SK-N-SH treated with all-trans-retinoic acid at 6 μM for 48 hours (cell line): ENCODE data around the gene LEUTX.

Source experiments
- ATAC-seq: fragments of 200-7000 bp; cut with Tn5 transposase; 3 replicates; pipeline ENCODE4 v1.9.1; 2020; ENCODE audit warnings: mild to moderate bottlenecking, moderate library complexity
- ARNTL ChIP-seq: fragments of 450-650 bp; formaldehyde crosslinking; IDR thresholded peaks from 2 replicates; pipeline ENCODE4 v1.5.0; 2020; ENCODE audit warnings: low read depth, mild to moderate bottlenecking, moderate library complexity, borderline replicate concordance
- BACH2 ChIP-seq: fragments of 250-450 bp; sonication (Bioruptor Pico); IDR thresholded peaks from 2 replicates; pipeline ENCODE4 v1.9.0; 2021; ENCODE audit warnings: mild to moderate bottlenecking, borderline replicate concordance
- CREB5 ChIP-seq: fragments of 250-450 bp; sonication (Bioruptor Pico); IDR thresholded peaks from 2 replicates; pipeline ENCODE4 v1.5.1; 2020; ENCODE audit warnings: low read depth, mild to moderate bottlenecking, moderate library complexity
- CSDC2 ChIP-seq: fragments of 250-450 bp; sonication (Bioruptor Pico); IDR thresholded peaks from 2 replicates; pipeline ENCODE4 v1.5.0; 2020; ENCODE audit warnings: mild to moderate bottlenecking, moderate library complexity
- ESRRG ChIP-seq: fragments of 250-450 bp; sonication (Bioruptor Pico); IDR thresholded peaks from 2 replicates; pipeline ENCODE4 v1.6.1; 2021; ENCODE audit warnings: mild to moderate bottlenecking
- GLIS3 ChIP-seq: fragments of 250-450 bp; sonication (Bioruptor Pico); IDR thresholded peaks from 2 replicates; pipeline ENCODE4 v1.5.0; 2020; ENCODE audit warnings: mild to moderate bottlenecking, moderate library complexity
- ISL1 ChIP-seq: fragments of 250-450 bp; sonication (Bioruptor Pico); IDR thresholded peaks from 2 replicates; pipeline ENCODE4 v2.1.2; 2022; ENCODE audit warnings: mild to moderate bottlenecking, moderate library complexity
- OSR1 ChIP-seq: fragments of 250-450 bp; sonication (Bioruptor Pico); IDR thresholded peaks from 2 replicates; pipeline ENCODE4 v1.8.0; 2022; ENCODE audit warnings: moderate library complexity, mild to moderate bottlenecking, inconsistent platforms
- PATZ1 ChIP-seq: fragments of 250-450 bp; sonication (Bioruptor Pico); IDR thresholded peaks from 2 replicates; pipeline ENCODE4 v1.8.0; 2020; ENCODE audit warnings: mild to moderate bottlenecking, moderate library complexity, borderline replicate concordance
- POU6F1 ChIP-seq: fragments of 250-450 bp; sonication (Bioruptor Pico); IDR thresholded peaks from 2 replicates; pipeline ENCODE4 v1.8.0; 2021; ENCODE audit warnings: low read depth, mild to moderate bottlenecking, moderate library complexity, borderline replicate concordance
- PPARA ChIP-seq: fragments of 250-450 bp; sonication (Bioruptor Pico); IDR thresholded peaks from 2 replicates; pipeline ENCODE4 v1.5.0; 2020; ENCODE audit warnings: mild to moderate bottlenecking, borderline replicate concordance
- RARB ChIP-seq: fragments of 250-450 bp; sonication (Bioruptor Pico); IDR thresholded peaks from 2 replicates; pipeline ENCODE4 v1.8.0; 2021; ENCODE audit warnings: mild to moderate bottlenecking, moderate library complexity
- SNAI2 ChIP-seq: fragments of 250-450 bp; sonication (Bioruptor Pico); IDR thresholded peaks from 2 replicates; pipeline ENCODE4 v1.5.0; 2020; ENCODE audit warnings: mild to moderate bottlenecking, moderate library complexity
- TCF4 ChIP-seq: fragments of 250-450 bp; sonication (Bioruptor Pico); IDR thresholded peaks from 2 replicates; pipeline ENCODE4 v1.8.0; 2021; ENCODE audit warnings: mild to moderate bottlenecking, moderate library complexity, borderline replicate concordance
- TOX ChIP-seq: fragments of 250-450 bp; sonication (Bioruptor Pico); IDR thresholded peaks from 2 replicates; pipeline ENCODE4 v1.8.0; 2021; ENCODE audit warnings: mild to moderate bottlenecking, moderate library complexity, borderline replicate concordance
- TSHZ2 ChIP-seq: fragments of 250-450 bp; sonication (Bioruptor Pico); IDR thresholded peaks from 2 replicates; pipeline ENCODE4 v1.5.0; 2020; ENCODE audit warnings: mild to moderate bottlenecking, moderate library complexity
- ZC3H10 ChIP-seq: fragments of 250-450 bp; sonication (Bioruptor Pico); IDR thresholded peaks from 2 replicates; pipeline ENCODE4 v1.5.1; 2021; ENCODE audit warnings: mild to moderate bottlenecking, moderate library complexity
- ZFP3 ChIP-seq: fragments of 250-450 bp; sonication (Bioruptor Pico); IDR thresholded peaks from 2 replicates; pipeline ENCODE4 v1.5.0; 2020; ENCODE audit warnings: mild to moderate bottlenecking, moderate library complexity
- ZFP30 ChIP-seq: fragments of 450-650 bp; formaldehyde crosslinking; IDR thresholded peaks from 2 replicates; pipeline ENCODE4 v1.5.0; 2022; ENCODE audit warnings: mild to moderate bottlenecking, moderate library complexity
- ZNF565 ChIP-seq: fragments of 450-650 bp; formaldehyde crosslinking; conservative IDR thresholded peaks from 2 replicates; pipeline ENCODE4 v1.5.0; 2020; ENCODE audit warnings: low read depth, mild to moderate bottlenecking, moderate library complexity
- ZNF70 ChIP-seq: fragments of 450-650 bp; formaldehyde crosslinking; IDR thresholded peaks from 2 replicates; pipeline ENCODE4 v1.5.0; 2020; ENCODE audit warnings: mild to moderate bottlenecking, moderate library complexity
- ZNF8 ChIP-seq: fragments of 450-650 bp; formaldehyde crosslinking; IDR thresholded peaks from 2 replicates; pipeline ENCODE4 v1.5.0; 2020; ENCODE audit warnings: mild to moderate bottlenecking, moderate library complexity

LEUTX gene

GRCh38 chr19:39736088-39736487 lies 42.6 kb upstream of the LEUTX start:
- no peak for ATAC-seq
- TF ChIP-seq ISL1 (CRISPR knock-in tag): no peak
- TF ChIP-seq ZFP30: no peak
- TF ChIP-seq SNAI2: no peak
- TF ChIP-seq POU6F1 (CRISPR knock-in tag): no peak
- no peak for TF ChIP-seq TCF4 (CRISPR knock-in tag)

GRCh38 chr19:39737351-39737750 lies 41.3 kb upstream of the LEUTX start:
- ATAC-seq: no peak

GRCh38 chr19:39737891-39738290 lies 40.8 kb upstream of the LEUTX start, which contains the start of gene CLC:
TSS of gene CLC (minus strand) at chr19:39738029. CDS start at chr19:39737952, 77 bp downstream.
- TF ChIP-seq ZNF8 (CRISPR knock-in tag) (no peak), ZNF70 (CRISPR knock-in tag) (no peak), ZFP3 (CRISPR knock-in tag) (no peak), ARNTL (CRISPR knock-in tag) (no peak), CSDC2 (CRISPR knock-in tag) (no peak), TOX (CRISPR knock-in tag) (no peak), PPARA (CRISPR knock-in tag) (no peak), ISL1 (CRISPR knock-in tag) (no peak), GLIS3 (CRISPR knock-in tag) (no peak), ZFP30 (no peak), ZNF565 (CRISPR knock-in tag) (no peak), ZC3H10 (no peak), ESRRG (CRISPR knock-in tag) (no peak)
- ATAC-seq: no peak

More at GRCh38 chr19:39737351-39737750, 41.3 kb upstream of the LEUTX start:
- TF ChIP-seq RARB (no peak), TOX (CRISPR knock-in tag) (no peak), ZNF565 (CRISPR knock-in tag) (no peak), ZNF8 (CRISPR knock-in tag) (no peak), ZFP30 (no peak), ARNTL (CRISPR knock-in tag) (no peak)

GRCh38 chr19:39738814-39739213 lies 39.8 kb upstream of the LEUTX start:
- no peak for TF ChIP-seq PATZ1 (CRISPR knock-in tag)
- TF ChIP-seq CSDC2 (CRISPR knock-in tag): no peak
- no peak for TF ChIP-seq OSR1
- no peak for TF ChIP-seq BACH2 (CRISPR knock-in tag)
- no peak for TF ChIP-seq ZFP3 (CRISPR knock-in tag)
- TF ChIP-seq PPARA (CRISPR knock-in tag): no peak
- TF ChIP-seq TOX (CRISPR knock-in tag): no peak
- no peak for TF ChIP-seq TCF4 (CRISPR knock-in tag)
- no peak for TF ChIP-seq ZC3H10
- TF ChIP-seq ESRRG (CRISPR knock-in tag): no peak
- no peak for TF ChIP-seq TSHZ2 (CRISPR knock-in tag)
- TF ChIP-seq SNAI2: no peak
- no peak for TF ChIP-seq RARB
- TF ChIP-seq GLIS3 (CRISPR knock-in tag): no peak
- TF ChIP-seq ARNTL (CRISPR knock-in tag): no peak
- TF ChIP-seq CREB5: no peak
- no peak for TF ChIP-seq ZNF565 (CRISPR knock-in tag)
- TF ChIP-seq ZNF8 (CRISPR knock-in tag): no peak
- no peak for ATAC-seq
